ENCODE measurements around the gene DENND1A.
"Not testable (repeated sequence)": the region's sequence is repeated elsewhere in the genome, so short reads cannot be mapped to it uniquely, and the experiment has no call there.

The DENND1A gene

GRCh38 chr9:123643518-123643917 lies 286.4 kb downstream of the DENND1A start:
- Histone ChIP-seq H3K9me3 (ENCODE audit: low read depth, low read length) (no peaks in the 10 kb centered on the region), H3K9ac (ENCODE audit: insufficient read length) (no peak overlapping the region), H3K27ac (no peak overlapping the region), H3K4me3 (no peak overlapping the region), H3K36me3 (ENCODE audit: insufficient read depth, low read length) (no peaks in the 10 kb centered on the region)
- TF ChIP-seq POLR2AphosphoS5 (IDR thresholded peaks at IDR 0.05; ENCODE audit: borderline replicate concordance, low read depth, low read length) = no peak
- TF ChIP-seq EZH2 (IDR thresholded peaks at IDR 0.05) = no peak
- no peak for TF ChIP-seq FOXP2 (optimal IDR thresholded peaks at IDR 0.05; ENCODE audit: control extremely low read depth, extremely low read length, insufficient read depth)
- DNase-seq (ENCODE audit: low read depth, low spot score) = no peak

GRCh38 chr9:123642291-123643278 lies 287.3 kb downstream of the DENND1A start:
- H3K36me3 ChIP-seq (ENCODE audit: insufficient read depth, low read length) = no peaks in the 10 kb centered on the region
- no peak overlapping the region for H3K27ac ChIP-seq
- DNase-seq (ENCODE audit: low read depth, low spot score) = no peak
- H3K4me3 ChIP-seq = no peak overlapping the region
- no peak for TF ChIP-seq FOXP2 (optimal IDR thresholded peaks at IDR 0.05; ENCODE audit: control extremely low read depth, extremely low read length, insufficient read depth)
- TF ChIP-seq POLR2AphosphoS5 (IDR thresholded peaks at IDR 0.05; ENCODE audit: borderline replicate concordance, low read depth, low read length) = no peak
- TF ChIP-seq EZH2 (IDR thresholded peaks at IDR 0.05) = no peak
- H3K9ac ChIP-seq (ENCODE audit: insufficient read length) = no peak overlapping the region
- no peaks in the 10 kb centered on the region for H3K9me3 ChIP-seq (ENCODE audit: low read depth, low read length)

GRCh38 chr9:123640792-123641222 lies 289.1 kb downstream of the DENND1A start:
- no peak overlapping the region for H3K27ac ChIP-seq
- H3K9ac ChIP-seq (ENCODE audit: insufficient read length) = no peak overlapping the region
- no peaks in the 10 kb centered on the region for H3K9me3 ChIP-seq (ENCODE audit: low read depth, low read length)
- no peak for TF ChIP-seq FOXP2 (optimal IDR thresholded peaks at IDR 0.05; ENCODE audit: control extremely low read depth, extremely low read length, insufficient read depth)
- TF ChIP-seq POLR2AphosphoS5 (IDR thresholded peaks at IDR 0.05; ENCODE audit: borderline replicate concordance, low read depth, low read length) = no peak
- no peak for TF ChIP-seq EZH2 (IDR thresholded peaks at IDR 0.05)
- H3K36me3 ChIP-seq (ENCODE audit: insufficient read depth, low read length) = no peaks in the 10 kb centered on the region
- no peak overlapping the region for H3K4me3 ChIP-seq
- DNase-seq (ENCODE audit: low read depth, low spot score) = no peak

GRCh38 chr9:123639743-123640142 lies 290.2 kb downstream of the DENND1A start:
- Histone ChIP-seq H3K4me3 (no peak overlapping the region), H3K36me3 (ENCODE audit: insufficient read depth, low read length) (no peaks in the 10 kb centered on the region), H3K9me3 (ENCODE audit: low read depth, low read length) (no peaks in the 10 kb centered on the region), H3K9ac (ENCODE audit: insufficient read length) (no peak overlapping the region), H3K27ac (no peak overlapping the region)
- no peak for DNase-seq (ENCODE audit: low read depth, low spot score)
- TF ChIP-seq FOXP2 (optimal IDR thresholded peaks at IDR 0.05; ENCODE audit: control extremely low read depth, extremely low read length, insufficient read depth) (no peak), EZH2 (IDR thresholded peaks at IDR 0.05) (no peak), POLR2AphosphoS5 (IDR thresholded peaks at IDR 0.05; ENCODE audit: borderline replicate concordance, low read depth, low read length) (no peak)

GRCh38 chr9:123637945-123638634 lies 291.8 kb downstream of the DENND1A start:
- Histone ChIP-seq H3K27ac (no peak overlapping the region), H3K9ac (ENCODE audit: insufficient read length) (no peak overlapping the region)
- no peak for TF ChIP-seq POLR2AphosphoS5 (IDR thresholded peaks at IDR 0.05; ENCODE audit: borderline replicate concordance, low read depth, low read length)
- no peak for TF ChIP-seq EZH2 (IDR thresholded peaks at IDR 0.05)
- no peak for TF ChIP-seq FOXP2 (optimal IDR thresholded peaks at IDR 0.05; ENCODE audit: control extremely low read depth, extremely low read length, insufficient read depth)

GRCh38 chr9:123637606-123637944 lies 292.4 kb downstream of the DENND1A start:
- no peak overlapping the region for H3K9ac ChIP-seq (ENCODE audit: insufficient read length)
- H3K27ac ChIP-seq = no peak overlapping the region
- no peaks in the 10 kb centered on the region for H3K36me3 ChIP-seq (ENCODE audit: insufficient read depth, low read length)
- TF ChIP-seq POLR2AphosphoS5 (IDR thresholded peaks at IDR 0.05; ENCODE audit: borderline replicate concordance, low read depth, low read length) = no peak
- no peak for TF ChIP-seq FOXP2 (optimal IDR thresholded peaks at IDR 0.05; ENCODE audit: control extremely low read depth, extremely low read length, insufficient read depth)
- TF ChIP-seq EZH2 (IDR thresholded peaks at IDR 0.05) = no peak
- no peak overlapping the region for H3K4me3 ChIP-seq
- H3K9me3 ChIP-seq (ENCODE audit: low read depth, low read length) = no peaks in the 10 kb centered on the region
- no peak for DNase-seq (ENCODE audit: low read depth, low spot score)

More at GRCh38 chr9:123637945-123638634, 291.8 kb downstream of the DENND1A start:
- Histone ChIP-seq H3K36me3 (ENCODE audit: insufficient read depth, low read length) (no peaks in the 10 kb centered on the region), H3K4me3 (no peak overlapping the region), H3K9me3 (ENCODE audit: low read depth, low read length) (no peaks in the 10 kb centered on the region)
- no peak for DNase-seq (ENCODE audit: low read depth, low spot score)

- H3K9ac ChIP-seq (ENCODE audit: insufficient read length); H3K4me3 ChIP-seq; DNase-seq (ENCODE audit: low read depth, low spot score); H3K36me3 ChIP-seq (ENCODE audit: insufficient read depth, low read length); H3K9me3 ChIP-seq (ENCODE audit: low read depth, low read length); H3K27ac ChIP-seq: not testable (repeated sequence)
These were observed 293.1 kb downstream of the DENND1A start for GRCh38 chr9:123636805-123637204.

GRCh38 chr9:123631862-123632261 lies 298.1 kb downstream of the DENND1A start:
- no peaks in the 10 kb centered on the region for H3K9me3 ChIP-seq (ENCODE audit: low read depth, low read length)

More at GRCh38 chr9:123631862-123632261, 298.1 kb downstream of the DENND1A start:
- Histone ChIP-seq H3K27ac (no peak overlapping the region), H3K9ac (ENCODE audit: insufficient read length) (no peak overlapping the region), H3K36me3 (ENCODE audit: insufficient read depth, low read length) (no peaks in the 10 kb centered on the region), H3K4me3 (no peak overlapping the region)
- TF ChIP-seq FOXP2 (optimal IDR thresholded peaks at IDR 0.05; ENCODE audit: control extremely low read depth, extremely low read length, insufficient read depth) (no peak), POLR2AphosphoS5 (IDR thresholded peaks at IDR 0.05; ENCODE audit: borderline replicate concordance, low read depth, low read length) (no peak), EZH2 (IDR thresholded peaks at IDR 0.05) (no peak)
- no peak for DNase-seq (ENCODE audit: low read depth, low spot score)
